DMS53 treated with DMSO at 0.1 percent for 48 hours (cell line): ENCODE results near the gene LRRC46.

Source experiments
- DNase-seq: peaks from one replicate; lab custom pipeline; 2025; ENCODE audit not compliant: unreplicated experiment; lab: John Stamatoyannopoulos, UW

Gene LRRC46, protein sequence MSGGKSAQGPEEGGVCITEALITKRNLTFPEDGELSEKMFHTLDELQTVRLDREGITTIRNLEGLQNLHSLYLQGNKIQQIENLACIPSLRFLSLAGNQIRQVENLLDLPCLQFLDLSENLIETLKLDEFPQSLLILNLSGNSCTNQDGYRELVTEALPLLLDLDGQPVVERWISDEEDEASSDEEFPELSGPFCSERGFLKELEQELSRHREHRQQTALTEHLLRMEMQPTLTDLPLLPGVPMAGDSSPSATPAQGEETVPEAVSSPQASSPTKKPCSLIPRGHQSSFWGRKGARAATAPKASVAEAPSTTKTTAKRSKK

GRCh38 chr17:47831003-47831933 lies at the start of gene LRRC46, which contains the start of gene MRPL10:
Gene LRRC46, plus strand, starts transcription at chr17:47831670. Its CDS starts 320 bp downstream, at chr17:47831990.
Gene MRPL10, minus strand, starts transcription at chr17:47831541. Its CDS starts 30 bp downstream, at chr17:47831511.
- DNase-seq: peak; percentile 97

GRCh38 chr17:47785538-47786123 lies 45.8 kb upstream of the LRRC46 start:
- DNase-seq: no peak

- DNase-seq: peak; percentile 42
These were observed 41.6 kb upstream of the LRRC46 start for GRCh38 chr17:47789611-47790561.

DNA sequence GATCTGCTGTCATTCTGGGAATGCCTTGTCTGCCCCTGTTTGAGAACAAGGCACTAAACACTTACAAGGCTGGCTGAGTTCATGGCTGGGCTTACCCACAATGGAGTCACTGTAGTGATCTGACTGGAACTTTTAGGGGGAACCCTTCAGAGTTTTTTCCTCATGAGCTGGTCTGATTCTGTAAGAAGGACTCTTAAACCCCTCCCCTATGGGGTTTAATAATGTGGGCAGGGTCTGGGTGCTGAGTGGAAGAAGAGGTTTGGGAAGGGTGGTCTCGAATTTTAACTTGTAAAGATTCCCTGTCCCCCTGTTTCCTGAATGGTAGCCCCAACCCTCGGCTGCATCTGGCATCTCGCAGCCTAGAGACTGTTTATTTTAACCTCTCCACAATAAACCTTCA lies 40.4 kb upstream of the LRRC46 start:
- DNase-seq: no peak

GRCh38 chr17:47792457-47792856 lies 39.0 kb upstream of the LRRC46 start:
- DNase-seq: no peak

GRCh38 chr17:47792979-47793378 lies 38.5 kb upstream of the LRRC46 start:
- no peak for DNase-seq

- no peak for DNase-seq
These were observed 33.7 kb upstream of the LRRC46 start for GRCh38 chr17:47797797-47798196.

GRCh38 chr17:47800686-47801085 lies 30.8 kb upstream of the LRRC46 start:
- no peak for DNase-seq

DNA sequence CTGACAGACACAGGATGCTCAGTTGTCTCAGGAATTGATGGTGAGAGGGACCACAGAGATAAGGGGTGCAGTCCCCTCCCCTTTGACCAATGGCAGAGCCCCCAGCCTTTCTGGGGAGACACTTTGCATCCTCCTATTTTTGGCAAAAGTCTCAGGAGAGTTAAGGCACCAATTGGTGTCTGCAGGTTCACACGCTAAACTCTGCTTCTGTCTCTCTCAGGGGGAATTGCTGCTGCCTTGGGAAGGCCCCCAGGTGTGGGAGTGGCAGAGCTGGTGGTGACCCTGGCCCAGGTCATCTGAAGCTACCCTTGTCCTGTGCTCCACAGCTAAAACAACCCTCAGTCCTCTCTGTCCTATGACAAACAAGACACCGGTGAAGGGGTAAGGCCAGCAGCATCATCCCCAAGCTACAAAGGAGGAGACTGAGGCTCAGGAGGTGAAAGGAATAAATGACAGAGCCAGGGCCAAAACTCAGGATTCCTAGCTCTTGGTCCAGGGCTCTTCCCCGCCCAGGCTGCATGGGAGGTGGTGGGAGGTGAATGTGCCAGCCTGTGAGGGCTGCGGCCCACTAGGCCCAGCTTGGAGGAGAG lies 30.2 kb upstream of the LRRC46 start:
- no peak for DNase-seq

- DNase-seq: no peak
These were observed 29.6 kb upstream of the LRRC46 start for GRCh38 chr17:47801906-47802305.

DNA sequence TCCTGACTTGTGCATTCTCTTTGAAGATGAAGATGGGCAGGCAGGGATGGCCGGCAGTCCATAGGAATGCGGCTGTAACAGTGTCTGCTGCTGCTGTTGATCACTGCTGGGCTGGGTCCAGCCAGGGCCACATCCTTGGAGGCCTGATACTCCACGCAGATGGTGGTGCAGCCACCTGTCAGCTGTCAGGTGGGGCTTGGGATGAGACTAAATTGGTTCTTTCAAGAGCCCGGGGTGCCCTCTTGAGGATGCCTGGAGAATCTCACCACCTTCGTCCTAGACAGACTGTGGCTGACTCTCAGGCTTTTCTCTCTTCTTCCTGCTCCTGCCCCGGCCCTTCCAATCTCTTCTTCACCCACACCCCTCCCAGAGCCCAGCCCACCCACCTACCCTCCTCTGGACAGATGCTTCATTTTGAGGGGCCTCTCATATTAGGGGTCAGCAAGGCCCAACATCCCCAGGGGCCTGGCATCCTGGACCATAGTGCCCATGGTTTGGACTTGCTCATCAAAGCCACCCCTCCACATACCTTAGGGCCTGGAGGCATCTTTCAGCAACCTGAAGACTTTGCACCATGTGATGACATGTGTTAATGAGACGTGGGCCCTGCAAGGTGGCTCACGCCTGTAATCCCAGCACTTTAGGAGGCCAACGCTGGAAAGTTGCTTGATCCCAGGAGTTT lies 29.0 kb upstream of the LRRC46 start:
- DNase-seq: peak; percentile 91

- DNase-seq: no peak
These were observed 28.3 kb upstream of the LRRC46 start for GRCh38 chr17:47803201-47803600.

DNA sequence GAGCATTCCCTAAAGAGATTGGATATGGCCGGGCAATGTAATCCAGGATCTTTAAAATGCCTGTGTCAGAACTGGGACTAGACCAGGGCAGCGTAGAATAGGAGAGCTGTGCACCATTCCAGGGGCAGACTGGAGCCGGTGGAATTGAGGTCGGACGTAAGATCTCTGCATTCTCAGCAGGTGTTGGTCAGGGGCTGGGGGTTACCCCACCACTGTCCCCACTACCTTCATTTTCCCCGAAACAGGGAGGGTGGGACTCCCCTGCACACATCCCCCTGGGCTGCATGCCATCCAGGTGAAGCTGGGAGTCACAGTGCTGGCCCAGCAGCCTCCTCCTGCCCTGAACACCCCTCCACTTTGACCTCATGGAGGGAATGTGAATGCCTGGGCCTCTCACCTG lies 27.7 kb upstream of the LRRC46 start:
- DNase-seq: no peak

GRCh38 chr17:47804461-47804860 lies 27.0 kb upstream of the LRRC46 start:
- DNase-seq: no peak

DNA sequence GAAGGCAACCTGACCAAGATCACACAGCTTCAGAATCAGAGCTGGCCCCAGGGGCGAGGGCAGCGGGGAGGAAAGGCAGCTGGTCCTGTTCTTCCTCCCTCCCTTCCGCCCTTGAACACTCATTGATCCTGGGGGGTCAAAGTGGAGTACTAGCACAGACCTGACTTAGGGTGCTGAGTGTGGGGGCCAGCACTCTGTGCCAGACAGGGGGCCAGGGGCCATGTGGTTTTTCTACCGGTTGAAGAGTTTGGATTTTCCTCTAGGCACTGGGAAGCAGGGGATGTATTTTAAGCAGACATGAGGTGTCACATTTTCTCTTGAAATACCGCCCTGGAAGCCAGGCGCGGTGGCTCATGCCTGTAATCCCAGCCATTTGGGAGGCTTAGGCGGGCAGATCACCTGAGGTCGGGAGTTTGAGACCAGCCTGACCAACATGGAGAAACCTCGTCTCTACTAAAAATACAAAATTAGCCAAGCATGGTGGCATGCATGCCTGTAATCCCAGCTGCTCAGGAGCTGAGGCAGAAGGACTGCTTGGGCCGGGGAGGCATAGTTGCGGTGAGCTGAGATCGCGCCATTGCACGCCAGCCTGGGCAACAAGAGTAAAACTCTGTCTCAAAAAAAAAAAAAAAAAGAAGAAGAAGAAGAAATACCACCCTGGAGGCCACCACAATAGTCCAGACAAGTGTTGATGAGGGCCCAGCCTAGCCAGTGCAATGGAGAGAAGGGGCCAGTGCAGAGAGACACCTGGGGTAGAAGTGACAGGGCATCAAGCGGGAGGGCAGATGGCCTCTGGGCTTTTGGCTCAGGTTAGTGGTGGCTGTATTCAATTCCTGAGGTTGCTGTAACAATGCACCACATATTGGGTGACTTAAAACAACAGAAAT lies 25.2 kb upstream of the LRRC46 start:
- no peak for DNase-seq

DNA sequence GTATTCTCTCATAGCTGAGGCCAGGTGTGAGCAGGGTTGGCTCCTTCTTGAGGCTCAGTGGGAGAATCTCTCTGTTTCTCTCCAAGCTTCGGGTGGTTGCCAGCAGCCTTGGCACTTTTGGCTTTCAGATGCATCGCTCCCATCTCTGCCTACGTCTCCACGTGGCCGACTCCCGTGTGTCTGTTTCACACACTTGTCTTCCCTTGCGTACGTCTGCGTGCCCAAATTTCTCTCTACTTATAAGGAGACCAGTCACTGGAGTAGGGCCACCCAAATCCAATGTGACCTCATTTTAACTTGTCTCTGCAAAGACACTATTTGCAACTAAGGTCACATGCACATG lies 24.6 kb upstream of the LRRC46 start:
- no peak for DNase-seq

GRCh38 chr17:47807421-47807820 lies 24.0 kb upstream of the LRRC46 start:
- no peak for DNase-seq

GRCh38 chr17:47808036-47808829 lies 23.2 kb upstream of the LRRC46 start:
- DNase-seq: no peak
